Midbrain (tissue), 1 donor: ENCODE measurements around the gene TMEM192.
"Not testable (repeated sequence)": the region's sequence is repeated elsewhere in the genome, so short reads cannot be mapped to it uniquely, and the experiment has no call there.

Experiments
- DNase-seq: peaks from one replicate; lab custom pipeline; 2025; lab: John Stamatoyannopoulos, UW

Gene TMEM192

DNA sequence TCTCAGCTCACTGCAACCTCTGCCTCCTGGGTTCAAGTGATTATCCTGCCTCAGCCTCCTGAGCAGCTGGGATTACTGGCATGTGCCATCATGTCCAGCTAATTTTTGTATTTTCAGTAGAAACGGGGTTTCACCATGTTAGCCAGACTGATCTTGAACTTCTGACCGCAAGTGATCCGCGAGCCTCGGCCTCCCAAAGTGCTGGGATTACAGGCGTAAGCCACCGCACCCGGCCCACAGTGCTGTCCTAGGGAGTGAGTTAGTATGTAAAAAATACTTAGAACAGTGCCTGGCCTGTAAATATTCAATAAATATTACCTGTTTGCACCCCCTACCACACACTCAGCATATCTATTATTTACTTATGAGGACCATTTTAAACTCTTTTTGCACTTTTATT is 20.5 kb downstream of the TMEM192 start:
- not testable (repeated sequence) for DNase-seq

DNA sequence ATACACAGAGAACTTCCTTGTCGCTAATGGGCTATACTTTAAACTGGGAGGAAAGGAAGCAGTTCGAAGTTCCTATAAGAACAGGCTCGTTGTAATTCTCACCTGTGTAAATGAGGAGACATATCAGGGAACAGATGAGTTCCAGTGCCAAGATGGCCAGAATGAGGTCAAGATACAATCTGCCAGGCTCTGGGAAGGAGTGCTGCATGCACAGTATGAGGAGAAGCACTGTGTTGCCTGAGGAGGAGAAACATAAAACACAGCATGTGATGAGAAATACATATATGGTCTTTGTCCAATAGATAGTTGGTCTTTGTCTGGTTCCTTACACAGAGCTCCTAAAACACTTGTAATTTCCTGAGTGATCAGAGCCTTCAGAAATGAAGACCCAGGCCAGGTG is 24.3 kb downstream of the TMEM192 start:
- DNase-seq: no peak

DNA sequence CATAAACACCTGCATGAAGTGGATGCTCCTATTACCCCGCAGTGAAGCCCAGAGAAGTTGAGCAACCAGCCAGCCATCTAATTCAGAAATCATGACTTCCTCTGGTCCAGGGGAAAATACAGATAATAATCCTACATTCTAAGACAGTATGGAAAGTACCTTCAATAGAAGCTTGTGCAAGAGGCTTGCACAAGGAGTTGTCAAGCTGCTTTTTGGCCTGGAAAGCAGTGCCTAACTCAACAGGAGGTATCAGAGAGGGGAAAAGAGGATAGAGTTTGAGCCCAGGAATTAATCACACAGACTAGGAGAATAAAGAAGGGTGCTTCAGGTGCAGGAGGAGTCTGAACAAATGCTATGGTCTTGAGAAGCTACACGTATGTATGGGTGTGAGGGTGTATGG is 26.7 kb downstream of the TMEM192 start:
- no peak for DNase-seq

DNA sequence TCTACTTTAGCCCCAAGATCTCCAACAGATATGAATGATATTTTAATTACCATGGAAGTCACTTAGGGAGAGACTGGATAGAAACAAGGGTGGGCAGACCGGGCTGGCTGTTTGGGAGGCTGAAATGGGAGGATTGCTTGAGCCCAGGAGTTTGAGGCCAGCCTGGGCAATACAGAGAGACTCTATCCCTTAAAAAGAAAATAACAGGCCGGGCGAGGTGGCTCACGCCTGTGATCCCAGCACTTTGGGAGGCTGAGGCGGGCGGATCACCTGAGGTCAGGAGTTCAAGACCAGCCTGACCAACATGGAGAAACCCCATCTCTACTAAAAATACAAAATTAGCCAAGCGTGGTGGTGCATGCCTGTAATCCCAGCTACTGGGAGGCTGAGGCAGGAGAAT is 27.9 kb downstream of the TMEM192 start:
- not testable (repeated sequence) for DNase-seq

DNA sequence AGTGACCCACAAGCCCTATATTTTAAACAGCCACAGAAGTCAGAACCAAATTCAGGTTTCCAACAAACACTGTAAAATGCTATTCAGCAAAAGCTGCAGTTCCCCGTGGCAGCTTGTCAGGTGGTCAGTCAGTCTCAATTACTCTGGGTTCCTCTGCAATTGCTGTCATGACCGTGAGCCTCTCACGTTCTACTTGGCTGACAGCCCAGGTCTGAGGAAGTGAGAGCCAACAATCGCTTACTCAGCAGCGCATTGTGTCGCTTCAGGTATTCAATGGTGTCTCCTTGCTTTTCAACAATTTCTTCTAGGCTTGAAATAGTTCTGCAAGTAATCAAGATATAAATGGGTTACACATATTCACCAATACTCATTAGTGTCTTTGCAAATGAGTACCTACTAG is 33.2 kb downstream of the TMEM192 start:
- no peak for DNase-seq

DNA sequence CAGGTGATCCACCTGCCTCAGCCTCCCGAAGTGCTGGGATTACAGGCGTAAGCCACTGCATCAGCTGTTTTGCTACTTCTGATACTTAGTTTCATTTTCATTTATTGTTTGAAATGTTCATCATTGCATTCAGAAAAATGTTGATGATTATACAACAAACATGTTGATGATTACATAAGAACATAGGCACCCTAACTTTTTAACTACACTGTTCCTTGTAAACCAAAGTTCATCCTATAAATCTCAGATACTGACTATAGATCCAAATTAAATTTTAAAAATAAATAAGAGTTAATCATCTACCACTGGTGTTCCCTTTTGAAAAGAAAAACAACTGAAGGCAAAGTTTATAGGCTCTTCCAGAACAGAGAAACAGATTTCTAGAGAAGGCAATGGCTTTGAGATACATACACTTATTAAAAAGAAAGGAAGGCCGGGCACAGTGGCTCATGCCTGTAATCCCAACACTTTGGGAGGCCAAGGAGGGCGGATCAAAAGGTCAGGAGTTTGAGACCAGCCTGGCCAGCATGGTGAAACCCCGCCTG is 35.6 kb downstream of the TMEM192 start:
- DNase-seq: no peak

DNA sequence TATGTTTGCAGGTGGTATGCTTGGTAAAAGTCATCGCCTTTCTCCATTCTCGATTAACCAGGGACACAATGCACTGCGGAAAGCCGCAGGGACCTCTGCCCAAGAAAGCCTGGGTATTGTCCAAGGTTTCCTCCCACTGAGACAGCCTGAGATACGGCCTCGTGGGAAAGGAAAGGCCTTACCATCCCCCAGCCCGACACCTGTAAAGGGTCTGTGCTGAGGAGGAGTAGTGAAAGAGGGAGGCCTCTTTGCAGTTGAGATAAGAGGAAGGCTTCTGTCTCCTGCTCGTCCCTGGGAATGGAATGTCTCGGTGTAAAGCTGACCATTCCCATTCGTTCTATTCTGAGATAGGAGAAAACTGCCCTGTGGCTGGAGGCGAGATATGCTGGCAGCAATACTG is 39.3 kb downstream of the TMEM192 start:
- not testable (repeated sequence) for DNase-seq

DNA sequence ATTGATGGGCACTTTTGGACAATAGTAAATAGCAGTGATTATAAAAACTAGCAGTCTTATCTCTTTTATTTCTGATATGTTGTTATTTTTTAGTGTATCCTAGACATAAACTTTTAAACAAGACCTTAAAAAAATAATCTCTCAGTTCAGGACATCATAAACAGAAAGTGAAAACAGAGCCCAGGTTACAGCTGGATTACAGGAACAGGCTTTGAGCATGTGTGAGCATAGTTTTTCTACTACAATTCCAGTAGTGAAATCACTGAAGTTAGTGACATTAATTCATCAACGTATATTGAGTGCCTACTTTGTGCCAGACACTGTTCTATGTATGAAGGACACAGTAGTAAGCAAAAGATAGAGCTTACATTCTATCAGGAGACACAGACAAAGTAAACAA is 42.1 kb downstream of the TMEM192 start:
- no peak for DNase-seq

DNA sequence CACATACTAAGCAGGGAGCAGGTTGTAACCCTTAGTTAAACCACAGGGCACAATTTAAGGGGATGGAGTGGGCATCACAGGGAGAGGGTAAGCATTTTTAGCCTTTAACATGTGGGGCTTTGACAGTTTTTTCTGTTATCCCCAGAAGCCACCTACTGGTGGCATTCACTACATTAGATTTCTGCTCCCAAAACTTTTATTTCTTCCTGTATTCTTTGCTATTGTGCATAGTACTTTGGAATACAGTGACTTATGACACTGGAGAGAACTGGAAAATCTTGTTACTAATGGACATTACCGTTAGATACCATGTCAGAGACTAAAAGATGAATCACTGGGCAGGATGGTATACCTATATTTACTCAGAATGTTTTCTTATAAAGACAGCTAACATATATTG is 51.7 kb downstream of the TMEM192 start:
- no peak for DNase-seq

DNA sequence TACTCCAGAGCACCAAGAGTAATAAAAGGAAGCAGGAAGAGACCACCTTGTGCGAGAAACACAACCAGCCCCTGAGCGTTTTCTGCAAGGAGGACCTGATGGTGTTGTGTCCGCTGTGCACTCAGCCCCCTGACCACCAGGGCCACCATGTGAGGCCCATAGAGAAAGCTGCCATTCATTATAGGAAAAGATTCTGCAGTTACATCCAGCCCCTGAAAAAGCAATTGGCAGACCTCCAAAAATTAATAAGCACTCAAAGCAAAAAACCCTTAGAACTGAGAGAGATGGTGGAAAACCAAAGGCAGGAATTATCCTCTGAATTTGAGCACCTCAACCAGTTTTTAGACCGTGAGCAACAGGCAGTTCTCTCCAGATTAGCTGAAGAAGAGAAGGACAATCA is 53.3 kb downstream of the TMEM192 start:
- DNase-seq: no peak

DNA sequence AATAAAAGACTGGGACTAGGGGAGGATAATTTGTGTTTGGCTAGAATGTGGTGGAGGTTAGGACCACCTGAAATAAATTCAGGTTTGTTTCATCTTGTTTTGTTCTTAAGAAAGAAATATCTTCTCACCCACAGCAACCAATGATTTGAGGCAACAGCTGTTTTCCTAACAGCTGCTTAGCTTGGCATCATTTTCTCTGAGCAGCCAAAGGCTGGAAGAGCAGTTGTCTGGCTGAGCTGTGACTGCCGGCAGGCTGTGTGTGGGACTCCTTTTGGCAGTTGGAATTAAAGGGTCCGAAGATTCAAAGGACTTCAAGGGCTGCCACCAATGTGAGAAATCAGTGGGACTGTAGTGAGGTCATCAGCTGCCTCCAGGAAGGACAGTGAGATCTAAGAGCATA is 54.0 kb downstream of the TMEM192 start:
- no peak for DNase-seq

DNA sequence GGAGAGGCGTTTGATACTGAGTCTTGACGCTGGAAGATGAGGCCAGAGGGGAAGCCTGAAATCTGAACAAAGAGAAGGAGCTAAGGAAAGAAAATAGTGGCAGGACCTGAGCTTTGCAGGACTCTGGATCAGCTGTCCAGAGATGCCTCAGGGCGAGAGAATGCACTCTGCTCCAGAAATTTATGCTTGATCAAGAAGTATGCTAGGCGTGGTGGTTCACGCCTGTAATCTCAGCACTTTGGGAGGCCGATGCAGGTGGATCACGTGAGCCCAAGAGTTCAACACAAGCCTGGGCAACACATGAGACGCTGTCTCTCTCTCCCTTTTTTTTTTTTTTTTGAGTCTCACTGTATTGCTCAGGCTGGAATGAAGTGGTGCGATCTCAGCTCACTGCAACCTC is 57.1 kb downstream of the TMEM192 start:
- DNase-seq: no peak

DNA sequence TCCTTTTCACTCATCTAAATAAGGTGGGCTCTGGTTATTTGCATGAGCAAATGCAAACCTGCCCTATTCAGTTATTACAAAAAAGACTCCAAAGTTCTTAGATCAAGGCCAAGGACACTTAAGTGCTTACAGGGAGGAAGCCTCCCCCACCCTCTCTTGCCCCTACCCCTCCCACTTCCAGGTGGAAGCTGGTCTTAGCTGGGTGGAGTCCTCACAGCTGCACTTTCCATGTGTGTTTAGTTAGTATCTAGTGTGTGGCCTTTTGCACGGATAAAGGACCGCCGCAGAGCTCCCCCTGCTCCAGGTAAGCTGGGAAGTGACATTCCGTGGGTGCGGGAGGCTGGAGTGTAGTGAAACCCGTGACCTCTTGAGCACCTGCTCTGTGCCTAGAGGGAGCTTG is 59.0 kb downstream of the TMEM192 start, which contains the start of gene TRIM75:
TRIM75 (plus strand) TSS at position 222 of the 400 bp plus-strand sequence. CDS start 5,282 bp downstream, outside the sequence.
- DNase-seq: no peak

DNA sequence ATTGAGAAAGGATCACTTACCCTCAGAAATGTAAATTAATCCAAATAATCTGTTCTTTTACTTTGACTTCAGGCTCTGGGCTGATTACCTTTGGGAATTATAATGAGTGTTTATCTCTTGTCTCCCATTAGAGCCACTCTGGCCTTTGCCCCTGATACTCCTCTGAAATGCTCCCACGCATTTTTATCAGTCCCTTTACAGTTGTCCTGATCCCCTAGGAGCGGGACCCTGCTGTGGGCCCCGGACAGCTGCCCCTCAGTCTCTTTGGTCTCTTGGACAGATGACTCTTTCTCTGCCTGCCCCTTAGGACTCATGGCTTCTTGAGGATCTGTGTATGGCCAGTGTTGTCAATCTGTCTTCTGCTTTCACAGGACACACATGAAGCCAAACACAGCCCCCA is 60.0 kb downstream of the TMEM192 start:
- no peak for DNase-seq

DNA sequence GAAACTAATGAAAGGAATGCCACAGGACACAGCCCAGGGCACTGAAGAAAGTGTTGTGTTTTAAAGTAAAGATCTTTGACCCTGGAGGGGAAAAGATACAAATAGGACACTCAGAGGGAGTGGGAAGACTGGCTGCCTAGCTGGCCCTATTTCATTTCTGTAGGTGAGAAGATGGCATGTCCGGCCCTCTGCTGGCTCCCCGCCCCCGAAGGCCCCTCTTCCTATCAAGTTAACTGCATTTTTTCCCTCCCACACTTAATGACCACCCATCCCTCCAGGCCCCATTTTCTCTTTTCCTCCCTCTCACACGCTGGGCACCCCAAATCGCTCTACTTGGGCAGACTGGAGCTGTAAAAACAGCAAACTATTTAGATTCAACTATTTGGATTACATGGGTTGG is 64.5 kb downstream of the TMEM192 start:
- no peak for DNase-seq

DNA sequence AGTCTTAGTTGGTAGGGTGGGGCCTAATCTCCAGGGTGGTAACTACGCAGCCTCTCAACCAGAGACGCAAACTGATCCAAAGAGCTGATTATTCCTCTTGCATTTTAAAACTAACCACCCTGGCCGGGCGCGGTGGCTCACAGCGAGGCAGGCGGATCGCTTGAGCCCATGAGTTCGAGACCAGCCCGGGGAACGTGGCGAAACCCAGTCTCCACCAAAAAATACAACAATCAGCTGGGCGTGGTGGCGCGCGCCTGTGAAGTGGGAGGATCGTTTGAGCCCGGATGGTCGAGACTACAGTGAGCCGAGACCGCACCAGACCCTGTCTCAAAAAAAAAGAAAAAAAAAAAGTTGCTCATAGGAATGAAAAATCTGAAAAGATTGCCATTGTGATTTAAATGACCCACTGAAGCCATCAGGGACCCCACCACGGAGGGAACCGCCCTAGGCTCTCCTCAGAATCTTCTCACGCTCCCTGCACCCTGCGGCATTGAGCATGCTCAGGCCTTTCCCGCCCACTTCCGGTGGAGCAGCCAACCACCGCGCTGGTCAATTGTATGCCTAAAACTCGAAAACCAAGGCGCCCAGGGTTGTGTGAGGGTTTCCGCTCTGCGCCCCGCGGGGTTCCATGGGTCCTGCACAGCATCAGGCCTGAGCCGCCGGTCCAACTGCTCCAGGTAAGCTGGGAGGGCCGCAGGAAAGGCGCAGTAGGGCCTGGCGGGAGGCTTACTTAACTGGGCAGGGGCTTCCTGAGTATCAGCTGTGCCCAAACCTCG is 81.0 kb downstream of the TMEM192 start, which contains the start of gene TRIM60:
TRIM60 (plus strand) TSS at position 564 of the 776 bp plus-strand sequence. CDS start 8,074 bp downstream, outside the sequence.
- no peak for DNase-seq

DNA sequence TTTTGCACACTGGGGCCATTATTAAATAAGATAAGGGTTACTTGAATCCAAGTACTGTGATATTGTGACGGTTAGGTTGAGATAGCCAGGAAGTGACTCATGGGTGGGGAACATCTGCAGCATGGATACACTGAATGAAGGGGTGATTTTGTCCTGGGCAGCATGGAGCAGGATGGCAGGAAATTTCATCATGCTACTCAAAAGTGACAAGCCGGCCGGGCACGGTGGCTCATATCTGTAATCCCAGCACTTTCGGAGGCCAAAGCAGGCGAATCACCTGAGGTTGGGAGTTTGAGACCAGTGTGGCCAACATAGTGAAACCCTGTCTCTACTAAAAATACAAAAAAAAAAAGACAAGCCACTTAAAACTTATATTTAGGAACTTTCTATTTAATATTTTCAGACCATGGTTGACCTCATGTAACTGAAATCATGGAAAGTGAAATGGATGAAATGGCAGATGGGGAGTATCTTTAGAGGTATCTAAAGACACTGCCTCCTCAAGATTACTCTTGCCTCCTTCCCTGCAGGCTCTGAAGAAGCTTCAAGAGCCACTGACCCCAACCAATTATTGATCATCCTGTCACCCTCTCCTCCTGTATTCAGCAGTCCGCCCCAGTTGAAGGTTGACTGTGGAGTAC is 84.8 kb downstream of the TMEM192 start:
- no peak for DNase-seq

DNA sequence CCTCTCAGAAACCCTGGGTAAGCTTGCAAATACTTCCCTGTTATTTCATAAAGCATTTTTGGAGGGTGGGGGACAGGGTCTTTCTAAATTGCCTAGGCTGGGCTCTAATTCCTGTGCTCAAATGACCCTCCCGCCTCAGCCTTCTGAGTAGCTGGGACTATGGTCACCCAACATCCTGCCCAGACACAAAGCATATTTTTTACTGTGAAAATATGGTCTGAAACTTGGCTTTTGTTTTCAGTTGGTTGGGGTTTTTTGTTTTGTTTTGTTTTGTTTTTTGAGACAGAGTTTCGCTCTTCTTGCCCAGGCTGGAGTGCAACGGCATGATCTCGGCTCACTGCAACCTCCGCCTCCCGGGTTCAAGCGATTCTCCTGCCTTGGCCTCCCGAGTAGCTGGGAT is 86.9 kb downstream of the TMEM192 start:
- not testable (repeated sequence) for DNase-seq
